HG02885 (cell line): ENCODE measurements around the gene RAP1GAP2.
"Not testable (repeated sequence)": the region's sequence is repeated elsewhere in the genome, so short reads cannot be mapped to it uniquely, and the experiment has no call there.

ENCODE experiments used
- ATAC-seq: cut with Tn5 transposase; IDR thresholded peaks from one replicate; pipeline ENCODE4 v1.9.1; 2021; ENCODE audit warnings: mild to moderate bottlenecking; ENCODE audit not compliant: unreplicated experiment, poor library complexity

The RAP1GAP2 gene

DNA sequence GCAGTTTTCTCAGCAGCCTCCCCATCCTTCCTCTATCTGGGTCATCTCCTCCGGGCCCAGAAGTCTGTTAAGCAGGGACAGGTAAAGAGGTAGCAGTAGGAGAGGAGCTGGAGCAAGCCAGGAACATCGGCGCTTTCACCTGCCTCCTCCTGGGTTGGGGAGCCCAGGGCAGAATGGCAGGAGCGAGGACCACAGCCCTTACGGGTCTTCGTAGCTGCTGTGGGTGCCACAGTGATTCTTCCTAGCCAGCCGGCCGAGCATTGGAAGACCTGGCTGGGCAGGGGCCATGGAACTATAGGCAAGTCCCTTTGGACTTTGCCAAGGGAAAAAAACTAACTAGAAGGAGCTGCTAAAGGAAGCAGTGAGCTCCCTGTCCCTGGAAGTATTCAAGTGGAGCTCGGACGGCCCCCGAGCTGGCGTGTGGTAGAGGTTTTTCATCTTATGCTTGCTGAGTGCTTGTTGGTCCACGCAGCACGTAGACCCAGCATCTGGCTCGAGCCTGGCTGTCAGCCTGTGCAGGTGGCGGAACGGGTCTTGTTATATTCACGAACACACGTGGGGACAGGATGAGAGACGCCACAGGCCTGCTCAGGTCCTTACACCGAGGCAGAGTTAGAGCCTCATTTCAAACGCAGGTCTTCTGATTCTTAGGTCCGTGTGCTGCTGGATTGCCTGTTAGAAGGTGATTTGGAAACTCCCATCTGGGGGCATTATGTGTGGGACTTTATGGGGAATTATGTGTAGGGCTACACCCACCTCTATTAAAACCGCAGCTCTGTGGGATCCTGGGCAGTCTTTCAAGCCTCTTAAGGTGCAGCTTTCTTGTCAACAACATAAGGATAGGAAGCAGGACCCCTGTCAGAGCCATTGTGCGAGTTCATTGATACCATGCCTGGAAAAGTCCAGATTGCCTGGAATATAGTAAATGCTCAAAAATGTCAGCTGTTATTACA, 212.4 kb downstream of the RAP1GAP2 start:
- no peak for ATAC-seq

GRCh38 chr17:3009411-3009920, 213.2 kb downstream of the RAP1GAP2 start:
- no peak for ATAC-seq

- no peak for ATAC-seq
These were observed 215.7 kb downstream of the RAP1GAP2 start for GRCh38 chr17:3011891-3012290.

GRCh38 chr17:3012926-3013581, 216.8 kb downstream of the RAP1GAP2 start:
- no peak for ATAC-seq

GRCh38 chr17:3015890-3016289, 219.7 kb downstream of the RAP1GAP2 start:
- no peak for ATAC-seq

GRCh38 chr17:3017936-3018335, 221.7 kb downstream of the RAP1GAP2 start:
- ATAC-seq, result no peak

DNA sequence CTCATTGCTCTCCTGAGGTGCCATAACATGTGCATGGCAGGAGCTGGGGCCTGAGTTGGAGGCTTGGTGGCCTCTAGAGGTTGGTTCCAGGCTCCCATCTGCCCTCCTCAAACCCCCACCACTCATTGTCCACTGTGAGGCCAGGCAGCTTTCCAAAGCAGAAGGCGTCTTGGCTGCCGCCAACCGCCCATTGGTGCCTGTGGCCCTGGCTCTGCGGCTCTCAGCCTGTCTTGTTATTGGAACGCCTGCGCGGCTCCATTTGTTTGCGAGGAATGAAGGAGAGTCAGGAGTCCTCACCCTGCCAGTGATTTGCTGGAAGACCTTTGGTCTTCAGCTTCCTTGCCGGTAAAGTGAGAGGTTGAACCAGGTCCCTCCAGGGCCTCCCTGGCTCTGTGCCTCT, 223.5 kb downstream of the RAP1GAP2 start:
- ATAC-seq, result no peak

DNA sequence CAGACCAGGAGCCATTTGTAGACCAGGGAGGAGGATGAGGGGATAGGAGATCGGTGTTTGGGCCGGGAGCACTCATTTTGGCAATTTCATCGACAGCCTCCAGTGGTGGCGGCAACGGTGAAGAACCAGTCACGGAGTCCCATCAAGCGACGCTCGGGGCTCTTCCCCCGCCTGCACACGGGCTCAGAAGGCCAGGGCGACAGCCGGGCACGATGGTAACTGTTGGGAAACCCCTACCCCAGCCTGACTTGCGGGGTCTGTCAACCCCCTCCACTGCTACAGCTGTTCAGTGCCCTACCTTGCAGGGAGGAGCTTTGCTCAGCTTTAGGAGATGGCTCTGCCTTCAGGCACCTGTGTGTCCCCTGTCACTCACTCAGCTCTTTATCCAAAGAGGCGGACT, 224.1 kb downstream of the RAP1GAP2 start:
- ATAC-seq, result no peak

GRCh38 chr17:3022197-3022596, 226.0 kb downstream of the RAP1GAP2 start:
- no peak for ATAC-seq

- ATAC-seq, result no peak
These were observed 228.1 kb downstream of the RAP1GAP2 start for GRCh38 chr17:3024346-3024745.

DNA sequence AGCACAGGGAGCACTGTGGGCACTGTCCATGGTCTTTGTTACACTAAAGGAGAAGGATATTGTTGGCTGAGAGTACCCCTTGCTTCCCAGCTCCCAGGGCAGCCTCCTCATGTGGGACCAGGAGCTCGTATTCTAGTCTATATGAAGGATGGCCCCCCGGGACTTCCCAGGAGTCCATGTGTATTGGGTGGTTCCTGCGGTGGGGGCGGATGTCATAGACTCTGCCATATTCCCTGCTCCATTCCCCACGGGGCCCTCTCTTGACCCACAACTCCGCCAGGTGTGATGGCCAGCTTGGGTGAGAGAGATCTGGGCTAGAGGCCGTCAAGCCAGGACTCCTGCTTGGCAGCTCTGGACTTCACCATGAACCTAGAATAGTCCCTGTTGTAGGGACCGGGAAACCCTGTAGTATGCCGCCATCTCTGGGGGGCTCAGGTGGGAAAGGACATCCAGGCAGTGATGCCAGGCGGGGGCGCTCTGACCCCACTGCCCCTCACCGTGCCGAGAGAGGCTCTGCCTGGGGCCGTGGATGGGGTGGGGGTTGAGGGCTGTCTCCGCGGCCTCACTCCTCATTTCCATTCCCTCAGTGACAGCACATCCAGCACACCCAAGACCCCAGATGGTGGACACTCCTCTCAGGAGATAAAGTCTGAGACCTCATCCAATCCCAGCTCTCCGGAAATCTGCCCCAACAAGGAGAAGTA, 229.3 kb downstream of the RAP1GAP2 start:
- no peak for ATAC-seq

DNA sequence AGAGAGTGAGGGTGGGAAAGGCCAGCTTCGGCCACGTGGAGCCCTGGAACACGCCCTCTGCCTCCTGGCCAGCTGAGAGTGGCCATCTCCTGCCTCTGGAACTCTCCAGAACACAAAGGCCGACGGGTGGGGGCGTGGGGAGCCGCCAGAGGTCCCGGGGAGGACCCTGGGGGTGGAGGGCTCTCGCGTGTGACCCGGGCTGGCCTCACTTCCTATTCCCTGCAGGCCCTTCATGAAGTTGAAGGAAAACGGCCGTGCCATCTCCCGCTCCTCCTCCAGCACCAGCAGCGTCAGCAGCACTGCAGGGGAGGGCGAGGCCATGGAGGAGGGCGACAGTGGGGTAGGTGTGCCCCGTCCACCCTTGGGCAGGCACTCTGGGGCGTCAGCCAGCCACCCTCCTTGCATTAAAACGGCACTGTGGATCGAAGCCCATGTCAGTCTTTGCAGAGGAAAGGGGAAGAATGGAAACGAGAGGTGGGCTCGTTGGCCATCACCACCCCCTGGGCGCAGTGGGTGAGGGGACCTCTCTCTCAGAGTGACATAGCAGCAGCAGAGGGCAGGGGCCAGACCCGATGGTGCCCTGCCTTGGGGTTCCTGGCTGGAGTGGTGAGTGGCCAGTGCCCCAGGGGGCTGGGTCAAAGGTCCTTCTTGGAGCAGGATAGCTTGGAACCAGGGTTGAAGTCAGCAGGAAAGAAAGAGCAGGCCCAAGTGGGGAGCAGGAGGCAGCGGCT, 230.1 kb downstream of the RAP1GAP2 start:
- ATAC-seq, result no peak

- no peak for ATAC-seq
These were observed 230.9 kb downstream of the RAP1GAP2 start for GRCh38 chr17:3026856-3027751.

GRCh38 chr17:3027786-3028532, 231.7 kb downstream of the RAP1GAP2 start:
- ATAC-seq, result no peak

GRCh38 chr17:3029213-3029913, 233.1 kb downstream of the RAP1GAP2 start:
- ATAC-seq, result no peak

DNA sequence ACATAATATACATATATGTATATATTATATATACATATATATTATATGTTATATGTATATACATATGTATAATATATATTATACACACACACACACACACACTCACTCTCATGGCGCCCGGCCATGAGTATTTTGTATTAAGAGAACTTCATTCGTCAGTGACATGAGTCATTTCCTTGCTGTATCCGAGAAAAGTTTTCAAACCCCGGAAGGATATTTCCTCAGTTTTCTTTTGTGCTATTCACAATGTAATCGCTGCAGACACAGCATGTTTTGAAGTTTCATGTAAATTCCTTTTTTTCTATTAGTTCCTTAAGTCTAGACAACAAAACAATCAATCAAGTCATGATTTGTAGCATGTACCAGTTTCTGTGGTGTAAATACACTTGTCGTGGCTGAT, 233.9 kb downstream of the RAP1GAP2 start:
- ATAC-seq, result no peak

DNA sequence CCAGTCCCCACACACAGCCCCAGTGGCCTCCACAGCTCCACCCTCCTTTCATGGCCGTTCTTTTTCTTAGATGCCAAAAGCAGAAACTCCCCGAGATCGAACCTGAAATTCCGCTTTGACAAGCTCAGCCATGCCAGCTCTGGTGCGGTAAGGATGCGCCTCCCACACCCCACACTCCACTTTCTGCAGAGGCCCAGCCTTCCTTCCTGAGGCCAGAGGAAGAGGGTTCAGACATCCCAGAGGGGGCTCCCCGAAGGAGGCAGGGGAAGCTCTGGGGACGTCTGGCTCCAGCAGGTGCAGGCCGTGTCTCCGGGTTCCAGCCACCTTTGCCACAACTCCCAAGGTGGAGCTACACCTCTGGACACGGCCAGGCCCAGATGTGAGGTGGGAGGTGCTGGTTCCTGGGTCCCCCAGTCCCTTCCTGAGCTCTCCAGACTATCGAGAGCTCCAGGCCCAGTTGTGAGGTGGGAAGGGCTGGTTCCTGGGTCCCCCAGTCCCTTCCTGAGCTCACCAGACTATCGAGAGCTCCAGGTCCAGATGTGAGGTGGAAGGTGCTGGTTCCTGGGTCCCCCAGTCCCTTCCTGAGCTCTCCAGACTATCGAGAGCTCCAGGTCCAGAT, 234.7 kb downstream of the RAP1GAP2 start:
- not testable (repeated sequence) for ATAC-seq
